GM18526 (cell line): ENCODE data around the gene FAM149A.

Experiments used
- POLR2A ChIP-seq: IDR thresholded peaks from 3 replicates; pipeline ENCODE4 v1.6.1; 2011; ENCODE audit not compliant: insufficient read length; ENCODE audit errors: extremely low read depth

Gene FAM149A

DNA sequence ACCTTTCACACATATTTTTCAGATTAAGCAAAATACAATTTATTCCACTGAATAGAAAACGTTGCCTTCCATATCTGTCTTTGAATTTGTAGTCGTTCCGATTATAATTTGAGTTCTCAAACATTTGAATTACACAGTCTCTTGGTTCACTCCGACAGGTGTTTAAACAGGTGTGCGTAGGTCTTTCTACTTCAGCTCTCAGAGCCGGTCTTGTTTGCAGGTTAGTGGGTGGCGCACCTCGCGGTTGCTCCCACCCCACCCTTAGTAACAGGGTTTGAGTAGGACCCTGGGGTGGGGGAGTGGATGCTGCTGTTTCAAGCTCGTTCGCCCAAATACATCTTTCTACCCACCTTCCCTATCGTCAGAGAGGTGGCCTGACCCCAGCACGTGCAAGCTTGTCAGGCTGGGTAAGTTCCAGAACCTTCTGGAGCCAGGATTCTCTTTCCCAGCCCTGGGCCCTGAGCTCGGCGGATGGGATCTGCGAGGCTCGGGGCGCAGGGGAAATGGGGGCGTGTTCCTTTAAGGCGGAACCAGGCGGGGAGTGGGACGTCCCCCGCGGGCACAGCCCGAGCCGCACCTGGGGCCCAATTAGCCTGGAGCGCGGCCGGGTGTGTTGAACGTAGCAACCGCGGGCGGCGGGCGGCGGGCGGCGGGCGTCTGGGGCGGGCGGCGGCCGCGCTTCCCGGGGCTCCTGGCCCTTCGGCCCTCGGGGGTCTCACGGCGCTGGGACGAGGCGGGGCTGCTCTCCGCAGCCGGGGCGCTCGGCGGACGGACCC lies at the start of gene FAM149A:
Gene FAM149A (plus strand): TSS at position 591 of the 776 bp plus-strand sequence.
- no peak for TF ChIP-seq POLR2A

DNA sequence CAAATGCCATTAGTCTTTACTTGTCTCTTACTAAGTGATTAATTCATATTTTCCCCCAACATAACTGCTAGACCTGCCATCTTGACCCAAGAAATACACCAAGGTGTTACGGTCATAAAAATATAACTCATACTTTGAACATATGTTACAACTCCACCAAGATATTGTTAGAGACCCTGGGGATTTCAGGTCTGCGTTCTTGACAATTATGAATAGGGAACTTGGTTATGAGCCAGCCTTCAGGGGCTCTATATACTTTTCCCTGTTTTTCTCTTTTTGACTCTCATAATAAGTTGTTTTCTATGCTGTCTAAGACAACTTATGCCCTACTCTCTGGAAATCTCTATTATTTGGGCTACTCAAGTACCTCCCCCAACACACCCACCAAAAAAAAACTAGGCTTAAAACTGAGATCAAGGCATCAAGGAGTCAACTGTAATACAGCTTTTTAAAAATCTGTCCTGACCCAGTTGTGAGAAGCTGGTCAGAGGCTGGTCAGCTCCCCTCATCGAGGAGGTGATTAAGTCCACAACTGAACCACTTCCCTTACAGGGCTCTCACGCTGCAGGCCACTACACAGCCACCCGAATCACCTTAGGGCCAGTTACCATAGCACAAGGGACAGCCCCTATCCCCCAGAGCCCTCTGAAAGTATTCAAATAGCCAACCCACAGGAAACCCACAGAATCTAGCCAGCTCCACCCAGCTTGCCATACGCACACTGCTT lies 46.1 kb upstream of the FAM149A start:
- TF ChIP-seq POLR2A = no peak

GRCh38 chr4:186058980-186059316 lies 45.6 kb upstream of the FAM149A start:
- no peak for TF ChIP-seq POLR2A

DNA sequence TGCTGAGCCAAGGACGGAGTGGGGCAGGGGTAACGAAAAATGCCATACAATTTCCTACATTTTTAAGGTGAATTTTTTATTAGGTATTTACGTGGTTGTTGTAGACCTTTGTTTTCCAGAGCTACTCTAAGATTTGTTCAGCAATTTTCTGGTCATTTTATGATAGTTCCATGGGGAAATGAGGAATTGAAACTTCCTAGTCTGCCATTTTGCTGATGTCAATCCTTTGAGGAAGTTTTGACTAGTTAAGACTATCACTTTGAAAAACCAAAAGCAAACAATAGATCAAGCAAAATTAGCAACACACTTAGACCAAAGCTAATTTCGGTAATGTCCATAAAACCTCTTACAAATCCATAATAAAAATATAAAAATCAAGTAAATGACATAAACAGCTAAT lies 42.6 kb upstream of the FAM149A start:
- TF ChIP-seq POLR2A = no peak

GRCh38 chr4:186067757-186068385 lies 36.6 kb upstream of the FAM149A start:
- no peak for TF ChIP-seq POLR2A

- no peak for TF ChIP-seq POLR2A
Measured at GRCh38 chr4:186068581-186069348, 35.7 kb upstream of the FAM149A start, which contains the start of gene TLR3. TSS of gene TLR3 (plus strand) at chr4:186069156. CDS start at chr4:186076620, 7,464 bp downstream.

DNA sequence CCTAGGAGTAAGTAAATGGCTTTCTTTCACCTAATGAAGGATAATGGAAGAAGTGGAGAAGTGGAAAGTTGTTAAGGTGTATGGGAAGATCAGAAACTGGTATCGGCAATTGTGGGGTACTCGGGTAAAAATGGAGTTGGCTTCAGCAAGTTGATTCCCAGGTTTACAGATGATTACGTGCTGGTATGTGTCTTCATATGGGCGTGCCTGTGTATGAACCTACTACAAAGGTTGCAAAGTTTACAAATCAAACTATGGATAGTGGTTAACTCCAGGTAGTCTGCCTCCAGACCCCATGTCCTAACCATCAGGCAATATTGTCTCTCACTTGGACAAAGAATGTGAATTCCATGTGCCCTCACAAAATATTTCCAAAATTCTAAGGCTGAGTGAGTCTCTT lies 34.8 kb upstream of the FAM149A start:
- no peak for TF ChIP-seq POLR2A

DNA sequence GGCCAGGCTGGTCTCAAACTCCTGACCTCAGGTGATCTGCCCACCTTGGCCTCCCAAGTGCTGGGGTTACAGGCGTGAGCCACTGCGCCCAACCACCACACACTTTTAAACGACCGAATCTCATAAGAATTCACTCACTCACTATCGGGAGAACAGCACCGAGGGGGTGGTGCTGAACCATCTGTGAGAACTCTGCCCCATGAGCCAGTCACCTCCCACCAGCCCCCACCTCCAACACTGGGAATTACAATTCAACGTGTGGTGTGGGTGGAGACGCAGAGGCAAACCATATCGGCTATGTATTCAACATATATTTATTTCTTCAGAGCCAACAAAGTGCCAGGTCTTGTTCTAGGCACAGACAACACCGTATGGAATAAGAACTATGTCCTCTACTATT lies 32.0 kb upstream of the FAM149A start:
- TF ChIP-seq POLR2A = no peak

DNA sequence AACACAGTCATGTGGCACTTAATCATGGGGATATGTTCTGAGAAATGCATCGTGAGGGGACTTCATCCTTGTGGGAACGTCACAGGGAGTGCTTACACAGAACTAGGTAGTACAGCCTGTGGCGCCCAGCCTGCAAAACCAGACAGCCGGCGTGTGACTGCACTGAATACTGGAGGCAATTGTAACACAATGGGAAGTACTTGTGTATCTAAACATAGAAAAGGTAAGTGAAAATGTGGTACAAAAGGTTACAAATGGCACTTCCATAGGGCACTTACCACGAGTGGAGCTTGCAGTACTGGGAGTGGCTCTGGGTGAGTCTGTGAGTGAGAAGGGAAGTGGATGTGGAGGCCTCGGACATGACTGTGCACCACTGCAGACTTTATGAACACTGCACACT lies 30.3 kb upstream of the FAM149A start:
- TF ChIP-seq POLR2A = no peak

DNA sequence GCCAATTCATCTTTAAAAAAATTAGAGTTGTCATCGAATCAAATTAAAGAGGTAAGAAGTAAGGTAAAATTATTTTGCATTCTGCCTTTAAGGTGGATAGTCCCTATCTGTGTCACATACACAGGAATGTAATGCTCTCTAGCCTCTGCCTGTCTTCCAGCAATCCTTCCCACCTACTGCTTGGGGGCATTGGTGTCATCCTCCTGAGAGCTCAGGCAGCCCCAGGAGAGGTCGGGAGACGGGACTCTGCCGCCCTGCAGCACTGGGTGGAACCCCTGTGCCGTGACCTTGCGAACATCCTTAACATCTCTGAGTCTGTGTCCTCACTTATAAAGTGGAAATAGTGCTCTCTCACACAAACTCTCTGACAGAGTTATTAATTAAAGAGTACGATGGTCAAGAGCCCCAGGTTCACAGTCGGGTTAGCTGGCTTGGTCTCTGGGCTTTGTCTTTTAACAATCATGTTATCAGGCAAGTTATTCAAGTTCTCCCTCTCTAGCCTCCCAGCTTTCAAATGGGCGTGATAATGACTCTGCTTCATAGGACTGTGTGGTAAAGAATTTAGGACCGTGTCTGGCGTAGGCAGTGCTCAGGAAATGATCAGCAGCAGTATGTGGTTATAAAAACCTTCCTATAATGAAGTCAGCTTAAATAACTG lies 25.4 kb upstream of the FAM149A start:
- TF ChIP-seq POLR2A = no peak

DNA sequence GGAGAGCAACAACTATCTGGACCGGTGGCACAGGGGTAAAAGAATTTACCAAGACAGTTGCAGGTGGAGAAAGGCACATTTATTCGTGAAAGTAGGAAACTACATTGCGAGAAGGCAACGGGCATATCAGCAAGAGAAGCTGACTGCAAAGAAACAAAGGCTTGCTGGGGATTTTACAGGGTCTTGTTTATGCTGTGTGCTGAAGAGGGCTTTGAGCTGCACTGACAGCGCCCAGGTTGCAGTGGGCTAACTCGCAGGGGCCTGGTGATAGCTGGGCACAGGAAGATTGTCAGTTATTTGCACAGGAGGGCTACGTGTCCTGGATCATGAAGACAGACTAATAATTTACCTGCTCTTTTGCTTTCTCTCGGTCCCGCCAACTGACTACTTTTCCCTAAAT lies 24.8 kb upstream of the FAM149A start:
- TF ChIP-seq POLR2A = no peak

- no peak for TF ChIP-seq POLR2A
Measured at GRCh38 chr4:186081202-186081807, 23.2 kb upstream of the FAM149A start.

- TF ChIP-seq POLR2A = no peak
Measured at GRCh38 chr4:186082221-186082620, 22.3 kb upstream of the FAM149A start.

GRCh38 chr4:186088523-186088922 lies 16.0 kb upstream of the FAM149A start:
- no peak for TF ChIP-seq POLR2A
